Epithelial cell of esophagus (primary cell): ENCODE measurements around the gene USP17L15.
"Not testable (repeated sequence)": the region's sequence is repeated elsewhere in the genome, so short reads cannot be mapped to it uniquely, and the experiment has no call there.

Source experiments
- DNase-seq: peaks from one replicate; pipeline ENCODE4 v3.0.0; 2010; ENCODE audit warnings: low read depth
- H3K4me3 ChIP-seq: 2 replicates; pipeline ENCODE4 v1.5.1; 2011; ENCODE audit warnings: mild to moderate bottlenecking, low read length, control low read depth

Gene USP17L15, protein sequence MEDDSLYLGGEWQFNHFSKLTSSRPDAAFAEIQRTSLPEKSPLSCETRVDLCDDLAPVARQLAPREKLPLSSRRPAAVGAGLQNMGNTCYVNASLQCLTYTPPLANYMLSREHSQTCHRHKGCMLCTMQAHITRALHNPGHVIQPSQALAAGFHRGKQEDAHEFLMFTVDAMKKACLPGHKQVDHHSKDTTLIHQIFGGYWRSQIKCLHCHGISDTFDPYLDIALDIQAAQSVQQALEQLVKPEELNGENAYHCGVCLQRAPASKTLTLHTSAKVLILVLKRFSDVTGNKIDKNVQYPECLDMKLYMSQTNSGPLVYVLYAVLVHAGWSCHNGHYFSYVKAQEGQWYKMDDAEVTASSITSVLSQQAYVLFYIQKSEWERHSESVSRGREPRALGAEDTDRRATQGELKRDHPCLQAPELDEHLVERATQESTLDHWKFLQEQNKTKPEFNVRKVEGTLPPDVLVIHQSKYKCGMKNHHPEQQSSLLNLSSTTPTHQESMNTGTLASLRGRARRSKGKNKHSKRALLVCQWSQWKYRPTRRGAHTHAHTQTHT

DNA sequence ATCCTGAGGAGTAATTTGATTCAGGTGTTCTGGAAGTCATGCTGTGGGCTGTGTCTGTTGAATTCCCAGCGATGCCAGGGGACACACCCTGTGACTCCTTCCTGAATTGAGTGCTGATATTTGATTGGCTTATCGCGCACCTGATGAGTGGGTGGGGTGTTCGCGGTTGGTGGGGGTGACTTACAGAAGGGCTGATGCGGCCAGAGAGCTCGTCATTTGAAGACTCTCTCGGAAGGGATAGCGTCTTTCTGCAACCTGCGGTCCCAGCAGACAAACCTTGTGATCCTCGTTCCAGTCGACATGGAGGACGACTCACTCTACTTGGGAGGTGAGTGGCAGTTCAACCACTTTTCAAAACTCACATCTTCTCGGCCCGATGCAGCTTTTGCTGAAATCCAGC is at the start of gene USP17L15:
TSS of gene USP17L15 (plus strand) at position 301 of the 400 bp plus-strand sequence. CDS start at position 301, 0 bp downstream.
- DNase-seq, result not testable (repeated sequence)

GRCh38 chr4:9210357-9210756 is 23.8 kb upstream of the USP17L15 start, which contains the start of gene USP17L10:
Gene USP17L10, plus strand, starts transcription at chr4:9210657. Its CDS starts 0 bp downstream, at chr4:9210657.
- not testable (repeated sequence) for H3K4me3 ChIP-seq, DNase-seq

More for the DNA sequence above, at the start of gene USP17L15:
- not testable (repeated sequence) for H3K4me3 ChIP-seq

DNA sequence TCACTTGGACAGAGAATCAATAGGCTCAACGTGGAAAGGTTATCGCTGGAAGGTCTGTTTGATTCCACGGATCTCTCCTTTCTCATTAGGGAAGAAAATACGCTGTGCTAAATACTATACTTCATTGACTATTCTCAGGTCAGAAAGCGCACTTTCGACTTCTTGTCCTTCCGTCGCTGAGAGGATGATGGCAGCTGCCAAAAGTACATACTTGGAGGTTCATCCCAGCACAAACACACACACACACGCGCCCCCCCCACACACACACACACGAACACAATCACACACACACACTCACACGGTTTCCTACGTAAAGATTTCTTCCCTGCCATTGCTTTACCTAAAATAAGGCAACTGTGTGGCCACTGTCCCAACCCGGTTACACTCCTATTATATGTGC is 19.5 kb upstream of the USP17L15 start:
- not testable (repeated sequence) for DNase-seq

DNA sequence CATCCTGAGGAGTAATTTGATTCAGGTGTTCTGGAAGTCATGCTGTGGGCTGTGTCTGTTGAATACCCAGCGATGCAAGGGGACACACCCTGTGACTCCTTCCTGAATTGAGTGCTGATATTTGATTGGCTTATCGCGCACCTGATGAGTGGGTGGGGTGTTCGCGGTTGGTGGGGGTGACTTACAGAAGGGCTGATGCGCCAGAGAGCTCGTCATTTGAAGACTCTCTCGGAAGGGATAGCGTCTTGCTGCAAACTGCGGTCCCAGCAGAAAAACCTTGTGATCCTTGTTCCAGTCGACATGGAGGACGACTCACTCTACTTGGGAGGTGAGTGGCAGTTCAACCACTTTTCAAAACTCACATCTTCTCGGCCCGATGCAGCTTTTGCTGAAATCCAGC is 19.1 kb upstream of the USP17L15 start, which contains the start of gene USP17L11:
TSS of gene USP17L11 (plus strand) at position 301 of the 400 bp plus-strand sequence. CDS start at position 301, 0 bp downstream.
- not testable (repeated sequence) for H3K4me3 ChIP-seq, DNase-seq

More for the DNA sequence above, 19.5 kb upstream of the USP17L15 start:
- not testable (repeated sequence) for H3K4me3 ChIP-seq

DNA sequence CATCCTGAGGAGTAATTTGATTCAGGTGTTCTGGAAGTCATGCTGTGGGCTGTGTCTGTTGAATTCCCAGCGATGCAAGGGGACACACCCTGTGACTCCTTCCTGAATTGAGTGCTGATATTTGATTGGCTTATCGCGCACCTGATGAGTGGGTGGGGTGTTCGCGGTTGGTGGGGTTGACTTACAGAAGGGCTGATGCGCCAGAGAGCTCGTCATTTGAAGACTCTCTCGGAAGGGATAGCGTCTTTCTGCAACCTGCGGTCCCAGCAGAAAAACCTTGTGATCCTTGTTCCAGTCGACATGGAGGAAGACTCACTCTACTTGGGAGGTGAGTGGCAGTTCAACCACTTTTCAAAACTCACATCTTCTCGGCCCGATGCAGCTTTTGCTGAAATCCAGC is 14.3 kb upstream of the USP17L15 start, which contains the start of gene USP17L12:
TSS of gene USP17L12 (plus strand) at position 301 of the 400 bp plus-strand sequence. CDS start at position 301, 0 bp downstream.
- not testable (repeated sequence) for H3K4me3 ChIP-seq, DNase-seq

DNA sequence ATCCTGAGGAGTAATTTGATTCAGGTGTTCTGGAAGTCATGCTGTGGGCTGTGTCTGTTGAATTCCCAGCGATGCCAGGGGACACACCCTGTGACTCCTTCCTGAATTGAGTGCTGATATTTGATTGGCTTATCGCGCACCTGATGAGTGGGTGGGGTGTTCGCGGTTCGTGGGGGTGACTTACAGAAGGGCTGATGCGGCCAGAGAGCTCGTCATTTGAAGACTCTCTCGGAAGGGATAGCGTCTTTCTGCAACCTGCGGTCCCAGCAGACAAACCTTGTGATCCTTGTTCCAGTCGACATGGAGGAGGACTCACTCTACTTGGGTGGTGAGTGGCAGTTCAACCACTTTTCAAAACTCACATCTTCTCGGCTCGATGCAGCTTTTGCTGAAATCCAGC is 9.6 kb upstream of the USP17L15 start, which contains the start of gene USP17L13:
TSS of gene USP17L13 (plus strand) at position 301 of the 400 bp plus-strand sequence. CDS start at position 301, 0 bp downstream.
- H3K4me3 ChIP-seq, DNase-seq: not testable (repeated sequence)

DNA sequence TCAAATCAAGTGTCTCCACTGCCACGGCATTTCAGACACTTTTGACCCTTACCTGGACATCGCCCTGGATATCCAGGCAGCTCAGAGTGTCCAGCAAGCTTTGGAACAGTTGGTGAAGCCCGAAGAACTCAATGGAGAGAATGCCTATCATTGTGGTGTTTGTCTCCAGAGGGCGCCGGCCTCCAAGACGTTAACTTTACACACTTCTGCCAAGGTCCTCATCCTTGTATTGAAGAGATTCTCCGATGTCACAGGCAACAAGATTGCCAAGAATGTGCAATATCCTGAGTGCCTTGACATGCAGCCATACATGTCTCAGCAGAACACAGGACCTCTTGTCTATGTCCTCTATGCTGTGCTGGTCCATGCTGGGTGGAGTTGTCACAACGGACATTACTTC is 3.9 kb upstream of the USP17L15 start:
- DNase-seq, result not testable (repeated sequence)

GRCh38 chr4:9238461-9238860 is 4.3 kb downstream of the USP17L15 start:
- not testable (repeated sequence) for H3K4me3 ChIP-seq, DNase-seq

More for the DNA sequence above, 3.9 kb upstream of the USP17L15 start:
- H3K4me3 ChIP-seq, result not testable (repeated sequence)

DNA sequence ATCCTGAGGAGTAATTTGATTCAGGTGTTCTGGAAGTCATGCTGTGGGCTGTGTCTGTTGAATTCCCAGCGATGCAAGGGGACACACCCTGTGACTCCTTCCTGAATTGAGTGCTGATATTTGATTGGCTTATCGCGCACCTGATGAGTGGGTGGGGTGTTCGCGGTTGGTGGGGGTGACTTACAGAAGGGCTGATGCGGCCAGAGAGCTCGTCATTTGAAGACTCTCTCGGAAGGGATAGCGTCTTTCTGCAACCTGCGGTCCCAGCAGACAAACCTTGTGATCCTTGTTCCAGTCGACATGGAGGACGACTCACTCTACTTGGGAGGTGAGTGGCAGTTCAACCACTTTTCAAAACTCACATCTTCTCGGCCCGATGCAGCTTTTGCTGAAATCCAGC is 9.4 kb downstream of the USP17L15 start, which contains the start of gene USP17L17:
TSS of gene USP17L17 (plus strand) at position 301 of the 400 bp plus-strand sequence. CDS start at position 301, 0 bp downstream.
- not testable (repeated sequence) for DNase-seq, H3K4me3 ChIP-seq

- H3K4me3 ChIP-seq, result not testable (repeated sequence)
- peak; percentile 0 for DNase-seq
These were observed 13.9 kb downstream of the USP17L15 start, which contains the start of gene USP17L18 for GRCh38 chr4:9247953-9248680. Gene USP17L18, plus strand, starts transcription at chr4:9248630. Its CDS starts 0 bp downstream, at chr4:9248630.

GRCh38 chr4:9253078-9253477 is 18.9 kb downstream of the USP17L15 start, which contains the start of gene USP17L19:
Gene USP17L19, plus strand, starts transcription at chr4:9253378. Its CDS starts 0 bp downstream, at chr4:9253378.
- not testable (repeated sequence) for H3K4me3 ChIP-seq, DNase-seq

GRCh38 chr4:9257824-9258223 is 23.6 kb downstream of the USP17L15 start, which contains the start of gene USP17L20:
Gene USP17L20, plus strand, starts transcription at chr4:9258124. Its CDS starts 0 bp downstream, at chr4:9258124.
- not testable (repeated sequence) for DNase-seq, H3K4me3 ChIP-seq

- DNase-seq, H3K4me3 ChIP-seq: not testable (repeated sequence)
These were observed 28.4 kb downstream of the USP17L15 start, which contains the start of gene USP17L21 for GRCh38 chr4:9262572-9262971. Gene USP17L21, plus strand, starts transcription at chr4:9262872. Its CDS starts 0 bp downstream, at chr4:9262872.

- DNase-seq, H3K4me3 ChIP-seq: not testable (repeated sequence)
These were observed 33.1 kb downstream of the USP17L15 start, which contains the start of gene USP17L22 for GRCh38 chr4:9267319-9267718. Gene USP17L22, plus strand, starts transcription at chr4:9267619. Its CDS starts 0 bp downstream, at chr4:9267619.

DNA sequence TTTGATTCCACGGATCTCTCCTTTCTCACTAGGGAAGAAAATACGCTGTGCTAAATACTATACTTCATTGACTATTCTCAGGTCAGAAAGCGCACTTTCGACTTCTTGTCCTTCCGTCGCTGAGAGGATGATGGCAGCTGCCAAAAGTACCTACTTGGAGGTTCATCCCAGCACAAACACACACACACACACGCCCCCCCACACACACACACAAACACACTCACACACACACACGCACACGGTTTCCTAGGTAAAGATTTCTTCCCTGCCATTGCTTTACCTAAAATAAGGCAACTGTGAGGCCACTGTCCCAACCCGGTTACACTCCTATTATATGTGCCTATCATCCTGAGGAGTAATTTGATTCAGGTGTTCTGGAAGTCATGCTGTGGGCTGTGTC is 37.5 kb downstream of the USP17L15 start:
- DNase-seq, H3K4me3 ChIP-seq: not testable (repeated sequence)
